ENCODE data around the gene OR5AK2. TPM values are rescaled to one million over a fixed set of nuclear protein-coding genes. Genes with fewer than 3 reads are reported as not detected.

Gene OR5AK2
- total and polyA plus RNA-seq, 2 donors (not counting 1 experiment from before 2014, with no cell fraction given), result not detected

GRCh38 chr11:56967726-56968125, 21.0 kb upstream of the OR5AK2 start:
- no peaks in the 10 kb centered on the region for H3K79me2 ChIP-seq (ENCODE audit: control insufficient read depth, insufficient read depth, low read length)
- H3K9me3 ChIP-seq (ENCODE audit: control insufficient read depth, insufficient read depth, low read depth, low read length), result no peaks in the 10 kb centered on the region
- H3K27ac ChIP-seq (ENCODE audit: insufficient read depth, low read length), result no peak overlapping the region
- no peak overlapping the region for H3K4me3 ChIP-seq (replicated peaks in 1 of 4; ENCODE audit: control extremely low read depth in 1 of 4, insufficient read depth in 1 of 4, low read depth in 3 of 4, low read length in 4 of 4)
- no peaks in the 10 kb centered on the region for H4K20me1 ChIP-seq (ENCODE audit: control insufficient read depth, extremely low read depth, insufficient read depth, low read length)
- H3K27me3 ChIP-seq (ENCODE audit: control insufficient read depth, insufficient read depth, low read length), result no peaks in the 10 kb centered on the region
- TF ChIP-seq CTCF (conservative IDR thresholded peaks at IDR 0.05 in 1 of 2, IDR thresholded peaks at IDR 0.05 in 1 of 2; ENCODE audit: low read depth in 1 of 2, low read length in 2 of 2) (no peak), EZH2 (IDR thresholded peaks at IDR 0.05; ENCODE audit: low read length, missing control alignments) (no peak)
- H2AFZ ChIP-seq (ENCODE audit: low read length), result no peak overlapping the region
- no peak overlapping the region for H3K4me2 ChIP-seq (ENCODE audit: extremely low read depth, insufficient read depth, low read length)
- DNase-seq (ENCODE audit: low read depth in 2 of 2), result no peak
- H3K36me3 ChIP-seq (ENCODE audit: control insufficient read depth, insufficient read depth, low read length), result no peaks in the 10 kb centered on the region
- H3K4me1 ChIP-seq (ENCODE audit: control insufficient read depth, extremely low read depth, insufficient read depth, low read length), result no peaks in the 10 kb centered on the region
- H3K9ac ChIP-seq (ENCODE audit: insufficient read depth, low read length), result no peak overlapping the region

DNA sequence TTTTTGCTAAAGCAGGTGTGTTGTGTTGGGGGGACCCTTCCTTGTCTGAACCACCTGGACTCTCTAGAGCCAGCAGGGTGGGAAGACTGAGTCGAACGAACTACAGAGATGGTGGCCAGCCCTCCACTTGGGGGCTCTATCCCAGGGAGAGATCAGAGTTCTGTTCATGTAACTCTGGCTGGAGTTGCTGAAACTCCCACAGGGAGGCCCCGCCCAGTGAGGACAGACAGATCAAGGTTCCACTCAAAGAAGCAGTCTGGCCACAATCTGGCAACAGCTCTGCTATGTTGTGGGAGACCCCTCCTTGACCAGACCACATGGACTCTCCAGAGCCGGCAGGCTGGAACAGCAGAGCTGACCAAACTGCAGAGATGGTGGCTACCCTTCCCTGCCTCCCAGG, 20.2 kb upstream of the OR5AK2 start:
- Histone ChIP-seq H3K4me2 (ENCODE audit: extremely low read depth, insufficient read depth, low read length) (no peak overlapping the region), H3K27ac (ENCODE audit: insufficient read depth, low read length) (no peak overlapping the region), H2AFZ (ENCODE audit: low read length) (no peak overlapping the region), H3K36me3 (ENCODE audit: control insufficient read depth, insufficient read depth, low read length) (no peaks in the 10 kb centered on the region), H3K79me2 (ENCODE audit: control insufficient read depth, insufficient read depth, low read length) (no peaks in the 10 kb centered on the region), H3K4me1 (ENCODE audit: control insufficient read depth, extremely low read depth, insufficient read depth, low read length) (no peaks in the 10 kb centered on the region), H3K9me3 (ENCODE audit: control insufficient read depth, insufficient read depth, low read depth, low read length) (no peaks in the 10 kb centered on the region), H3K27me3 (ENCODE audit: control insufficient read depth, insufficient read depth, low read length) (no peaks in the 10 kb centered on the region), H3K4me3 (replicated peaks in 1 of 4; ENCODE audit: control extremely low read depth in 1 of 4, insufficient read depth in 1 of 4, low read depth in 3 of 4, low read length in 4 of 4) (no peak overlapping the region), H4K20me1 (ENCODE audit: control insufficient read depth, extremely low read depth, insufficient read depth, low read length) (no peaks in the 10 kb centered on the region), H3K9ac (ENCODE audit: insufficient read depth, low read length) (no peak overlapping the region)
- DNase-seq (ENCODE audit: low read depth in 2 of 2), result no peak
- no peak for TF ChIP-seq EZH2 (IDR thresholded peaks at IDR 0.05; ENCODE audit: low read length, missing control alignments)
- TF ChIP-seq CTCF (conservative IDR thresholded peaks at IDR 0.05 in 1 of 2, IDR thresholded peaks at IDR 0.05 in 1 of 2; ENCODE audit: low read depth in 1 of 2, low read length in 2 of 2), result no peak

GRCh38 chr11:56977314-56977713, 11.4 kb upstream of the OR5AK2 start:
- Histone ChIP-seq H3K9me3 (ENCODE audit: control insufficient read depth, insufficient read depth, low read depth, low read length) (no peaks in the 10 kb centered on the region), H3K79me2 (ENCODE audit: control insufficient read depth, insufficient read depth, low read length) (no peaks in the 10 kb centered on the region), H3K4me1 (ENCODE audit: control insufficient read depth, extremely low read depth, insufficient read depth, low read length) (no peaks in the 10 kb centered on the region), H3K27ac (ENCODE audit: insufficient read depth, low read length) (no peak overlapping the region), H3K27me3 (ENCODE audit: control insufficient read depth, insufficient read depth, low read length) (no peaks in the 10 kb centered on the region), H4K20me1 (ENCODE audit: control insufficient read depth, extremely low read depth, insufficient read depth, low read length) (no peaks in the 10 kb centered on the region), H2AFZ (ENCODE audit: low read length) (no peak overlapping the region), H3K9ac (ENCODE audit: insufficient read depth, low read length) (no peak overlapping the region), H3K4me3 (replicated peaks in 1 of 4; ENCODE audit: control extremely low read depth in 1 of 4, insufficient read depth in 1 of 4, low read depth in 3 of 4, low read length in 4 of 4) (no peak overlapping the region), H3K4me2 (ENCODE audit: extremely low read depth, insufficient read depth, low read length) (no peak overlapping the region), H3K36me3 (ENCODE audit: control insufficient read depth, insufficient read depth, low read length) (no peaks in the 10 kb centered on the region)
- no peak for DNase-seq (ENCODE audit: low read depth in 2 of 2)
- TF ChIP-seq CTCF (conservative IDR thresholded peaks at IDR 0.05 in 1 of 2, IDR thresholded peaks at IDR 0.05 in 1 of 2; ENCODE audit: low read depth in 1 of 2, low read length in 2 of 2), result no peak
- TF ChIP-seq EZH2 (IDR thresholded peaks at IDR 0.05; ENCODE audit: low read length, missing control alignments), result no peak

Data from fibroblast of lung (primary cell).